GM12878 (cell line): Measurements from ENCODE around the gene ENSA. TPM values are rescaled to one million over a fixed set of nuclear protein-coding genes. Genes with fewer than 3 reads are reported as not detected.

Experiments used
- ATAC-seq: fragments of 200-7000 bp; cut with Tn5 transposase; 3 replicates; pipeline ENCODE4 v1.9.1; 2020; ENCODE audit warnings: mild to moderate bottlenecking, moderate library complexity
- BruUV-seq: library from RNA; stranded (reverse); fragments of 400-500 nt; replicated peaks from 2 replicates; lab custom pipeline; 2021; lab: Mats Ljungman, UMichigan
- CTCF ChIA-PET: fragments of 300-600 bp; sonication (Branson Sonifier 250); formaldehyde crosslinking; extraction: SDS; loops from one replicate; lab custom pipeline; 2021; ENCODE audit warnings: inconsistent platforms; lab: Yijun Ruan, JAX
- POLR2A ChIA-PET: fragments of 350-600 bp; formaldehyde crosslinking; extraction: SDS; loops from one replicate; lab custom pipeline; 2021; ENCODE audit warnings: inconsistent platforms; lab: Charles Lee
- RAD21 ChIA-PET: fragments of 300-600 bp; sonication (Branson Sonifier 250); formaldehyde crosslinking; loops from one replicate; lab custom pipeline; 2023; ENCODE audit warnings: antibody characterized with exemption; ENCODE audit not compliant: unreplicated experiment; lab: Charles Lee
- SMC1A ChIA-PET: fragments of 300-600 bp; sonication (Branson Sonifier 250); formaldehyde crosslinking; loops from one replicate; lab custom pipeline; 2023; ENCODE audit not compliant: unreplicated experiment, uncharacterized antibody; lab: Charles Lee
- DNase-seq: peaks from one replicate; pipeline ENCODE4 v3.0.0-alpha.2; 2011; ENCODE audit warnings: low read depth, low spot score
- FAIRE-seq: peaks from 3 replicates; lab custom pipeline; 2011; peaks lifted over from hg19 to GRCh38; lab: Jason Lieb, UNC
- H2AFZ ChIP-seq: 2 replicates; pipeline ENCODE4 v1.6.0; 2011; ENCODE audit warnings: low read depth, low read length, control low read depth; ENCODE audit not compliant: control insufficient read depth
- H3K27ac ChIP-seq: 2 replicates; pipeline ENCODE4 v1.5.1; 2011; ENCODE audit warnings: control low read depth; ENCODE audit not compliant: control insufficient read depth, insufficient read depth
- H3K27me3 ChIP-seq, 2 experiments: replicated peaks in 1 of 2; 2 replicates each; pipeline versions ENCODE4 v1.6.0 to v1.6.1; 2011; ENCODE audit warnings: low read length in 1 of 2; ENCODE audit not compliant: control insufficient read depth in 2 of 2, insufficient read depth in 2 of 2
- H3K36me3 ChIP-seq, 2 experiments: 2 replicates each; pipeline ENCODE4 v1.5.1; 2011; ENCODE audit warnings: low read length in 1 of 2; ENCODE audit not compliant: control insufficient read depth in 2 of 2, insufficient read depth in 2 of 2
- H3K4me1 ChIP-seq: 2 replicates; pipeline ENCODE4 v1.6.1; 2011; ENCODE audit warnings: mild to moderate bottlenecking, low read length, moderate library complexity, mixed read lengths; ENCODE audit not compliant: control insufficient read depth, insufficient read depth
- H3K4me2 ChIP-seq: 2 replicates; pipeline ENCODE4 v1.6.0; 2011; ENCODE audit warnings: control low read depth; ENCODE audit not compliant: control insufficient read depth, insufficient read depth
- H3K4me3 ChIP-seq: fragments of 200-600 bp; sonication (generic); 2 replicates; pipeline ENCODE4 v1.5.1; 2016
- H3K79me2 ChIP-seq: 2 replicates; pipeline ENCODE4 v1.6.0; 2011; ENCODE audit warnings: low read length; ENCODE audit not compliant: control insufficient read depth, insufficient read depth
- H3K9ac ChIP-seq: 2 replicates; pipeline ENCODE4 v1.8.0; 2011; ENCODE audit warnings: low read length, control low read depth, mixed read lengths; ENCODE audit not compliant: control insufficient read depth, insufficient read depth
- H3K9me3 ChIP-seq: replicated peaks from 3 replicates; pipeline ENCODE4 v1.5.1; 2011; ENCODE audit warnings: mild to moderate bottlenecking, low read length; ENCODE audit not compliant: control insufficient read depth, insufficient read depth
- H4K20me1 ChIP-seq: 2 replicates; pipeline ENCODE4 v1.6.0; 2011; ENCODE audit not compliant: control insufficient read depth, insufficient read depth
- ATF3 ChIP-seq: IDR thresholded peaks from 2 replicates; pipeline ENCODE4 v1.6.1; 2011; ENCODE audit warnings: low read depth, mild to moderate bottlenecking, low read length, moderate library complexity, borderline replicate concordance; ENCODE audit errors: extremely low read depth
- ATF7 ChIP-seq: fragments of 450-650 bp; IDR thresholded peaks from 2 replicates; pipeline ENCODE4 v1.6.1; 2016; ENCODE audit warnings: low read depth, mild to moderate bottlenecking
- BMI1 ChIP-seq: fragments of 450-650 bp; IDR thresholded peaks from 2 replicates; pipeline ENCODE4 v1.6.1; 2016; ENCODE audit warnings: mild to moderate bottlenecking, moderate library complexity, borderline replicate concordance
- CBX3 ChIP-seq: fragments of 200-600 bp; sonication (generic); IDR thresholded peaks from 2 replicates; pipeline ENCODE4 v1.6.1; 2016; ENCODE audit warnings: low read depth, borderline replicate concordance
- CHD1 ChIP-seq: IDR thresholded peaks from 2 replicates; pipeline ENCODE4 v1.6.1; 2012; ENCODE audit warnings: low read depth, low read length, improper control_type of control experiment
- CREB1 ChIP-seq: IDR thresholded peaks from 2 replicates; pipeline ENCODE4 v1.6.1; 2012; ENCODE audit warnings: low read depth, mild to moderate bottlenecking, inconsistent platforms
- EP300 ChIP-seq, 2 experiments: fragments of 150-350 bp in 1 of 2; IDR thresholded peaks; 2 replicates each; pipeline ENCODE4 v1.6.1; 2011 to 2012; ENCODE audit warnings: low read depth in 2 of 2, low read length in 2 of 2, borderline replicate concordance in 1 of 2, improper control_type of control experiment in 1 of 2, inconsistent platforms in 1 of 2; ENCODE audit not compliant: control insufficient read depth in 1 of 2
- NFYA ChIP-seq: IDR thresholded peaks from 2 replicates; pipeline ENCODE4 v1.6.1; 2011; ENCODE audit warnings: low read depth, mild to moderate bottlenecking, low read length, improper control_type of control experiment, borderline replicate concordance
- NR2F1 ChIP-seq: fragments of 450-650 bp; conservative IDR thresholded peaks from 2 replicates; pipeline ENCODE4 v1.6.1; 2017; ENCODE audit warnings: mild to moderate bottlenecking
- POLR2AphosphoS2 ChIP-seq: IDR thresholded peaks from 2 replicates; pipeline ENCODE4 v1.6.1; 2011; ENCODE audit warnings: low read depth, mild to moderate bottlenecking, low read length, improper control_type of control experiment, moderate library complexity
- ZBED1 ChIP-seq: IDR thresholded peaks from 2 replicates; pipeline ENCODE4 v1.6.1; 2016; ENCODE audit warnings: borderline replicate concordance
- ZNF592 ChIP-seq: fragments of 450-650 bp; IDR thresholded peaks from 2 replicates; pipeline ENCODE4 v1.6.1; 2017; ENCODE audit warnings: mild to moderate bottlenecking, moderate library complexity
- WGBS: methylation state at CpG from one replicate; pipeline ENCODE4 v1.1.6; 2016; ENCODE audit warnings: low lambda C conversion rate; ENCODE audit not compliant: insufficient replicate concordance, insufficient coverage; ENCODE audit errors: missing lambda C conversion rate; 5-methylcytosine and 5-hydroxymethylcytosine counted together
- in situ Hi-C: fragments of 300-500 bp; cut with MboI; formaldehyde crosslinking; loops from 9 replicates; pipeline ENCODE4 v1.14.3; 2018; ENCODE audit warnings: mixed read lengths
- intact Hi-C: fragments of 100-400 bp; cut with micrococcal nuclease; formaldehyde crosslinking; loops from one replicate; pipeline ENCODE4 v1.14.2; 2022; ENCODE audit not compliant: unreplicated experiment
- polyA plus RNA-seq, 11 experiments: library from polyadenylated mRNA; depleted of rRNA in 4 of 11; unstranded in 6 of 11; stranded (reverse) in 5 of 11; fragments of >200 nt; fragmentation: Nextera tagmentation in 4 of 11; fragmentation: Illumina TruSeq in 1 of 11; extraction: Ambion mirVana in 4 of 11; extraction: Trizol in 1 of 11; gene quantifications; 1 replicate in 1 of 11; 2 replicates in 10 of 11; pipeline versions ENCODE4 v1.2.1 to v1.2.3, GENCODE V29; 2011 to 2016; ENCODE audit warnings: inconsistent platforms in 2 of 11, missing spikeins in 2 of 11, low read depth in 1 of 11
- total RNA-seq, 4 experiments: library from RNA; depleted of rRNA in 3 of 4; stranded (reverse); fragments of >200 nt in 3 of 4; fragmentation: Illumina TruSeq in 1 of 4; extraction: Trizol in 1 of 4; gene quantifications; 2 replicates each; pipeline versions ENCODE4 v1.2.1 to v1.2.3, GENCODE V29; 2013 to 2021

ENSA gene
- total and polyA plus RNA-seq, 10 of the 15 experiments (the other 5 are each of a cell fraction or from before 2014, with no cell fraction given) = 56.1 to 605 (median 143) TPM

DNA sequence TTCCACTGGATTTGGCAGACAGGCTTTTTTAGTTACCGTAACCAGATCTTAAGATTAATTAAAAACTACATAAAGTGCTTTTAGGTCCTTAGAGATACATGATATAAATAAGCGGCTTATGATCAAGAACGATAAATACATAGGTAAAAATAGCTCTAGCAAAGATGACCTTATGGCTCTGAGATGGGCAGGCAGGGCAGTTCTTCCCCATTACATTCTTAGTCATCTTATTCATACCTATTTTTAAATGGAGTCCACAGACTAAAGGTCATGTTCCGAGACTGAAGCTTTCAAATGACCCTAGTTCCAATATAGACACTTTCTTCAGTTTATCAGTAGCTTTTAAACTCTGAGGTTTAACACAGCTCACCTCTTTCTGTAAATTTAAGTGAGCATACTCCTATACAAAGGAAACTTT is 54.3 kb downstream of the ENSA start:
- 2% methylated on average over 4 of the region's 4 CpGs for WGBS
- Histone ChIP-seq H3K36me3 (peaks cover 9 to 12% of the 10 kb centered on the region in 2 experiments), H4K20me1 (peaks cover 12% of the 10 kb centered on the region), H2AFZ (no peak overlapping the region), H3K9me3 (no peaks in the 10 kb centered on the region), H3K27ac (peak overlapping the region; percentile 96), H3K4me1 (peaks cover 22% of the 10 kb centered on the region), H3K27me3 (no peaks in the 10 kb centered on the region), H3K9ac (peak overlapping the region; percentile 93), H3K79me2 (peaks cover 95% of the 10 kb centered on the region), H3K4me2 (peak overlapping the region; percentile 48), H3K4me3 (peak overlapping the region; percentile 85)
- ATAC-seq = no peak
- DNase-seq = no peak
- in situ Hi-C loops = no loop called here
- TF ChIP-seq ATF3 (no peak), NFYA (no peak), BMI1 (0 out of 2 replicates have a peak, but pooled peaks have one; percentile 1), CHD1 (0 out of 2 replicates have a peak, but pooled peaks have one; percentile 37), POLR2AphosphoS2 (0 out of 2 replicates have a peak, but pooled peaks have one; percentile 39), ZBED1 (0 out of 2 replicates have a peak, but pooled peaks have one; percentile 28), NR2F1 (peak; percentile 52; the same call in 1 of the 2 replicates), EP300 (IDR thresholded peaks at IDR 0.05; ENCODE audit: borderline replicate concordance in 1 of 2, control insufficient read depth in 1 of 2, low read depth in 2 of 2, low read length in 2 of 2) (no peak), CREB1 (no peak), ATF7 (peak; percentile 12; the same call in 1 of the 2 replicates), ZNF592 (no peak), CBX3 (no peak)
- ChIA-PET RAD21 (interaction anchor here (0.6 to 14.4 kb wide), 7 partner anchors 10 to 421 kb away, joined by 3 to 387 read pairs (median 4); partner anchors contain the start of genes ENSA and GOLPH3L), SMC1A (interaction anchor here (2.8 to 13.6 kb wide), 3 partner anchors 12 to 44 kb away, joined by 7 to 388 read pairs (median 27); no protein-coding TSS in a partner anchor), CTCF (interaction anchor here (3.8 to 16.3 kb wide), 2 partner anchors 11 to 46 kb away, joined by 28 to 289 read pairs; no protein-coding TSS in a partner anchor), POLR2A (interaction anchor here (0.7 to 10.5 kb wide), 3 partner anchors 9 to 37 kb away, joined by 3 to 324 read pairs (median 21); no protein-coding TSS in a partner anchor)
- no peak for FAIRE-seq
- intact Hi-C loops = loop anchor here (1.0 kb wide), 1 partner anchor 12 kb away; no protein-coding TSS in a partner anchor
- BruUV-seq = no TSS peak
